Caco-2 (cell line): Measurements from ENCODE around the gene ZFP36L2. TPM values are rescaled to one million over a fixed set of nuclear protein-coding genes. Genes with fewer than 3 reads are reported as not detected.

ENCODE experiments used
- BruUV-seq: library from RNA; stranded (reverse); fragments of 400-500 nt; replicated peaks from 2 replicates; lab custom pipeline; 2021; lab: Mats Ljungman, UMichigan
- CTCF ChIA-PET: fragments of 300-600 bp; sonication (Branson Sonifier 250); formaldehyde crosslinking; loops from one replicate; lab custom pipeline; 2022; ENCODE audit warnings: antibody characterized with exemption; lab: Charles Lee
- POLR2A ChIA-PET: fragments of 300-600 bp; sonication (Branson Sonifier 250); formaldehyde crosslinking; loops from one replicate; lab custom pipeline; 2022; ENCODE audit warnings: antibody characterized with exemption; lab: Charles Lee
- DNase-seq, 2 experiments: peaks; one replicate each; pipeline versions ENCODE4 v3.0.0 to v3.0.0-alpha.2; 2020 to 2022
- H3K27me3 ChIP-seq: replicated peaks from 2 replicates; pipeline ENCODE4 v1.6.0; 2011; ENCODE audit warnings: low read length; ENCODE audit not compliant: control insufficient read depth, insufficient read depth
- H3K36me3 ChIP-seq: 2 replicates; pipeline ENCODE4 v1.5.1; 2011; ENCODE audit warnings: low read length; ENCODE audit not compliant: control insufficient read depth, insufficient read depth
- H3K4me1 ChIP-seq: fragments of 250-450 bp; sonication (Bioruptor Pico); 2 replicates; pipeline ENCODE4 v1.5.1; 2020; ENCODE audit warnings: mild to moderate bottlenecking
- H3K4me3 ChIP-seq: 2 replicates; pipeline ENCODE4 v1.5.1; 2011; ENCODE audit warnings: low read depth, mild to moderate bottlenecking, control low read depth, low read length
- H3K9me3 ChIP-seq: fragments of 250-450 bp; sonication (Bioruptor Pico); 2 replicates; pipeline ENCODE4 v1.5.1; 2020; ENCODE audit warnings: mild to moderate bottlenecking, moderate library complexity
- H3K27ac Mint-ChIP-seq: one replicate; pipeline ENCODE4 v1.8.0; 2022; ENCODE audit warnings: mixed read lengths; ENCODE audit not compliant: unreplicated experiment
- H3K27me3 Mint-ChIP-seq: one replicate; pipeline ENCODE4 v1.8.0; 2022; ENCODE audit warnings: mixed read lengths; ENCODE audit not compliant: insufficient read depth, unreplicated experiment
- H3K36me3 Mint-ChIP-seq: one replicate; pipeline ENCODE4 v1.8.0; 2022; ENCODE audit warnings: mild to moderate bottlenecking, mixed read lengths; ENCODE audit not compliant: insufficient read depth, unreplicated experiment
- H3K4me1 Mint-ChIP-seq: one replicate; pipeline ENCODE4 v1.8.0; 2022; ENCODE audit warnings: low read depth, mixed read lengths; ENCODE audit not compliant: unreplicated experiment
- H3K4me3 Mint-ChIP-seq: one replicate; pipeline ENCODE4 v1.8.0; 2022; ENCODE audit warnings: mild to moderate bottlenecking, moderate library complexity, mixed read lengths; ENCODE audit not compliant: unreplicated experiment
- H3K9me3 Mint-ChIP-seq: one replicate; pipeline ENCODE4 v1.8.0; 2022; ENCODE audit warnings: mixed read lengths; ENCODE audit not compliant: unreplicated experiment
- CTCF ChIP-seq, 2 experiments: fragments of 200-600 bp in 1 of 2; IDR thresholded peaks; 1 replicate in 1 of 2; 2 replicates in 1 of 2; pipeline versions ENCODE4 v1.5.1 to v1.8.0; 2011 to 2022; ENCODE audit warnings: antibody characterized with exemption in 1 of 2, control low read depth in 1 of 2, inconsistent platforms in 1 of 2, low read depth in 1 of 2, low read length in 1 of 2, mild to moderate bottlenecking in 1 of 2, moderate library complexity in 1 of 2; ENCODE audit not compliant: insufficient read depth in 1 of 2, severe bottlenecking in 1 of 2, unreplicated experiment in 1 of 2
- intact Hi-C: fragments of 100-400 bp; cut with micrococcal nuclease; formaldehyde crosslinking; loops from one replicate; pipeline ENCODE4 v1.10.0; 2022; ENCODE audit not compliant: unreplicated experiment
- total RNA-seq: library from RNA; stranded (reverse); gene quantifications from 2 replicates; pipeline ENCODE4 v1.2.3, GENCODE V29; 2022

The ZFP36L2 gene
- total RNA-seq, 1 experiment from 2014 or later, result 225 TPM

GRCh38 chr2:43212216-43212835 is 14.1 kb downstream of the ZFP36L2 start:
- Mint-ChIP-seq H3K27ac (peak overlapping the region; percentile 1), H3K4me3 (no peak overlapping the region), H3K36me3 (no peaks in the 10 kb centered on the region), H3K27me3 (no peaks in the 10 kb centered on the region), H3K4me1 (peaks cover 13% of the 10 kb centered on the region), H3K9me3 (no peaks in the 10 kb centered on the region)
- H3K27me3 ChIP-seq, result no peaks in the 10 kb centered on the region
- no peak overlapping the region for H3K4me3 ChIP-seq
- DNase-seq, result no peak
- peaks cover 5% of the 10 kb centered on the region; the same call in 1 of the 2 replicates for H3K4me1 ChIP-seq
- TF ChIP-seq CTCF (IDR thresholded peaks at IDR 0.05; ENCODE audit: insufficient read depth in 1 of 2, low read depth in 1 of 2, low read length in 1 of 2, severe bottlenecking in 1 of 2, unreplicated experiment in 1 of 2), result no peak
- H3K36me3 ChIP-seq, result 0 out of 2 replicates have a peak, but pooled peaks cover 1% of the 10 kb centered on the region
- no TSS peak for BruUV-seq
- ChIA-PET CTCF (no interaction called here), POLR2A (no interaction called here)
- intact Hi-C loops, result no loop called here
- H3K9me3 ChIP-seq, result no peaks in the 10 kb centered on the region

DNA sequence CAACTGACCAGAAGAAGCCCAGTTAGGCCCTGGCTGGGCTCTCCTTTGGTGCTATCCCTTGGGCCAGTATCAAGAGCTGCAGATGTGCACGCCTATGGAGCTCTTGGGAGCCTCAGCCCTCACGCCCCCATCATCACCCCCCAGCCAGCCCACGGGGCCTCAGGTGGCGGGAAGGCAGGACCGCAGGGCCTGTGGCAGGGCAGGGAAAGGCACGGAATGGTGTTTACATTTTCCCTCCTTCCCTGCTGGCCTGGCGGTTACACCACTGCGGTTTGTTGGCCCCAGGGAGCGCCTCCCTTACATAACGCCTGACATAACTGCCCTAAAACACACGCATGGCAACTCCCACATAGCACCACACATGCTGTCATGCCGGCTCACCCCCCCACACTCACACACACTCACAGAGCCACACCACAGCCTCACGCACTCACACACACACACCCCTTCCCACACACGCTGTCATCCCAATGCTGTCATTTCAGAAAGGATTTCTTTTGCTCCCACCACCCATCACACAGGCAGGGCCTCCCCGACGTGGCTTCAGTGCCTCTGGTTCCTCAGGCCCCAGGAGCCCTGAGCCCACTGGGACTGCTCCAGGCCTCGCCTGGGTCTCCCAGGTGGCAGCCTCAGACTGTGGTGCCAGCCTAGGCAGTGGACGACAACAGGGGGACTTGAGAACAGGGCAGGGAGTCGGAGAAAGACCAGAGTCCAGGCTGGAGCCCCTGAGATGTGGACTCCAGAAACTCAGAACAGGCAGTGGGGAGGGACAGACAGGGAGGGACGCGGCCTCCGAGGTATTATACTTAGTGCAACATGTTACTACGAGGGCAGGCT is 15.7 kb downstream of the ZFP36L2 start:
- no peak for DNase-seq
- no peak for TF ChIP-seq CTCF (IDR thresholded peaks at IDR 0.05; ENCODE audit: insufficient read depth in 1 of 2, low read depth in 1 of 2, low read length in 1 of 2, severe bottlenecking in 1 of 2, unreplicated experiment in 1 of 2)
- H3K9me3 ChIP-seq, result no peaks in the 10 kb centered on the region
- no peaks in the 10 kb centered on the region for H3K27me3 ChIP-seq
- no TSS peak for BruUV-seq
- no peak overlapping the region for H3K4me3 Mint-ChIP-seq
- no peaks in the 10 kb centered on the region for H3K9me3 Mint-ChIP-seq
- ChIA-PET CTCF (interaction anchor here (0.6 kb wide), 1 partner anchor 32 kb away, joined by 4 read pairs; no protein-coding TSS in a partner anchor), POLR2A (no interaction called here)
- no peaks in the 10 kb centered on the region for H3K36me3 Mint-ChIP-seq
- H3K27ac Mint-ChIP-seq, result no peak overlapping the region
- no peaks in the 10 kb centered on the region for H3K27me3 Mint-ChIP-seq
- no peak overlapping the region for H3K4me3 ChIP-seq
- intact Hi-C loops, result no loop called here
- H3K4me1 Mint-ChIP-seq, result peaks cover 13% of the 10 kb centered on the region
- H3K4me1 ChIP-seq, result peaks cover 5% of the 10 kb centered on the region; the same call in 1 of the 2 replicates
- H3K36me3 ChIP-seq, result 0 out of 2 replicates have a peak, but pooled peaks cover 1% of the 10 kb centered on the region

DNA sequence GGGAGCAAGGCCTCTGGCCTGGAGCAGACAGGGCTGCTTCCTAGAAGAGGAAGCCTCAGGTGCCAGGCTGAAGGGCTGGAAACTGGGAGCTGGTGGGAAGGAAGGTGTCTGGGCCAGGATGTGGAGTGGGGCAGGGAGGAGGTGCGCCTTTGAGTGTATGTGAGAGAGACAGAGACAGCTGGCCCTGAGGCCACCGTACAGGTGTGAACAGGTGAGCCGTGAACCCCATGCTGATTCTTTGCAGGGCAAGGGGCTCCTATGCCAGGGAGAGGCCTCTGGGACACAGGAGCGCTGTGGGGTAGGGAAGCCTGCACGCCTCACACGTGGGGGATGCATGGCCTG is 16.3 kb downstream of the ZFP36L2 start:
- no peaks in the 10 kb centered on the region for H3K4me1 ChIP-seq
- CTCF ChIA-PET, result interaction anchor here (0.6 kb wide), 1 partner anchor 32 kb away, joined by 4 read pairs; no protein-coding TSS in a partner anchor
- H3K9me3 ChIP-seq, result no peaks in the 10 kb centered on the region
- Mint-ChIP-seq H3K27me3 (no peaks in the 10 kb centered on the region), H3K9me3 (no peaks in the 10 kb centered on the region), H3K4me1 (peaks cover 13% of the 10 kb centered on the region), H3K27ac (peak overlapping the region; percentile 11), H3K4me3 (no peak overlapping the region), H3K36me3 (no peaks in the 10 kb centered on the region)
- no peak overlapping the region for H3K4me3 ChIP-seq
- POLR2A ChIA-PET, result no interaction called here
- TF ChIP-seq CTCF (IDR thresholded peaks at IDR 0.05; ENCODE audit: insufficient read depth in 1 of 2, low read depth in 1 of 2, low read length in 1 of 2, severe bottlenecking in 1 of 2, unreplicated experiment in 1 of 2), result no peak
- no peaks in the 10 kb centered on the region for H3K27me3 ChIP-seq
- no peak for DNase-seq
- intact Hi-C loops, result no loop called here
- BruUV-seq, result no TSS peak
- H3K36me3 ChIP-seq, result 0 out of 2 replicates have a peak, but pooled peaks cover 1% of the 10 kb centered on the region
